NCI-H510A (cell line): ENCODE results near the gene HGF.
"Not testable (repeated sequence)": the region's sequence is repeated elsewhere in the genome, so short reads cannot be mapped to it uniquely, and the experiment has no call there.

Source experiments
- DNase-seq: peaks from one replicate; lab custom pipeline; 2025; lab: John Stamatoyannopoulos, UW

HGF gene

DNA sequence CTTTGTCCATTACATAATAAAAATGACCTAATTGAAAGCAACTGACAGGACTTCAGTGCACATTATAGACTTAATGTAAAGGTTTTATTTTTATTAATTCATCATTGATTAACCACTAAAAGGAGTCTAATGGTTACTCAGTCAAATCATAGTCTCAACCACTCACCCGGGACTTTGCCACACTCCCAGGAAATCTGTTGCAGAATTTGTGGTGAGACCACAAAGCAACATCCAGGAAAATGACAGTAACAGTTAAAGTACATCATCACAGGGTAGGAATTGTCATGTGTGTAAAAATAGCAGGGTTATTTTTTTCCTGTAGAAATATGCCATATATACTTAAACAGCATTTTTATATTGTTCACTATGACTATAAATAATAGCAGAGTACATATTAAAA, 6.3 kb upstream of the HGF start:
- DNase-seq, result no peak

- DNase-seq, result no peak
Measured at GRCh38 chr7:81775560-81775959, 5.7 kb upstream of the HGF start.

- DNase-seq, result no peak
Measured at GRCh38 chr7:81774551-81774950, 4.7 kb upstream of the HGF start.

GRCh38 chr7:81770728-81771223, 929 bp upstream of the HGF start:
- no peak for DNase-seq

DNA sequence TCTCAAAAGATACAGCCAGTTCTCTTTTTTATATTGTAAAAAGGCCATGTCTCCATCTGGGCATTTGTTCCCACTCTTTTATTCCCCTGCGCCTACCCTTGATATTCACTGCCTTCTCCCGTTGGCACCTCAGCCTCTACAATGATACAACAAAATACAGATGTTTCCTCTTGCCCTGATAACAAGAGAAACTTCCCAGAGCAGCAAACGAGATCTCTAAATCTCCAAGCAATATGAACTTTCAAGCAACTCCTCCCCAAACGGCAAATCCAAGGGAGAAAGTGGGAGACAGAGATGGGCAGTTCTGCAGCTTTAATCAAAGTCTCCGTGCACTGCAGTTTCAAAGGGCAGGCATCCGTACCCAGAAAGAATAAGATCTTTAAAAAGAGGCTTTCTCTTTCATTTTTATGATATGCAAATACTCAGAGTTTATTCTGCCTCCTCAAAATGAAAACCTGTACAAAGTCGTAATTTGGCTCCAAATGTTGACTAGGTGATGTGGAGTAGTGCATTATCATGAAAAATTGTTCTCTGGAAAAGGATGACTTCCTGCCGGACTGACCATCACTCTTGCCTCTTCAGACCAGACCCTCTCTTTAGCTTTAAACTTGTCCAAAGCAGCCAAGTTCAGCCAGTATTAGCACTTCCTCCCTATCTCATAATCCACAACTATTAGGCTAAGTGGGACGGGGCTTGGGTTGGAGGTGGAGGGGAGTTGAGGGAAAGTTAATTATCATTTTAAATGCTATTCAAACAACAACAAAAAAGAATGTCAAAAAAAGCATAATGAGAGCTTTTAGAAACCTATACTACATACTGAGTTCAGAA, 682 bp downstream of the HGF start:
- no peak for DNase-seq

- DNase-seq, result no peak
Measured at GRCh38 chr7:81767926-81768325, 1.9 kb downstream of the HGF start.

GRCh38 chr7:81761821-81762220, 8.0 kb downstream of the HGF start:
- DNase-seq, result no peak

DNA sequence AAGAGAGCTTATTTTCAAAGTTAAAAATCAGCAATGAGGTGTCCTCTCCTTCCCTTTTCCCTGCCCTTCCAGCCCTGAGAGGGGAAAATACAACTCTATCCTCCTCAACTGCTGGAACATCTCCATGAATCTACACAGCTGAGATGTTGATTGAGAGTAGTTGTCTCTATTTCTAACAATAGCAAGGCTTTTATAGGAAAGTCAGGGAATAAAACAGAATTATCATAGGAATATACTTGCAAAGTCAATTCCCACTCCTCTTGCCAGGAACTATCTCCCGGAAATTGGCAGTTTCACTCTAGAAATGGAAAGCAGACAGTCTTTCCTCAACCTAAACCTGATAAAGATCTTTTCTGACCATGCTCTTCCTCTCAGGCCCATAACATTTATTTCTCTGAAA, 8.8 kb downstream of the HGF start:
- DNase-seq, result no peak

DNA sequence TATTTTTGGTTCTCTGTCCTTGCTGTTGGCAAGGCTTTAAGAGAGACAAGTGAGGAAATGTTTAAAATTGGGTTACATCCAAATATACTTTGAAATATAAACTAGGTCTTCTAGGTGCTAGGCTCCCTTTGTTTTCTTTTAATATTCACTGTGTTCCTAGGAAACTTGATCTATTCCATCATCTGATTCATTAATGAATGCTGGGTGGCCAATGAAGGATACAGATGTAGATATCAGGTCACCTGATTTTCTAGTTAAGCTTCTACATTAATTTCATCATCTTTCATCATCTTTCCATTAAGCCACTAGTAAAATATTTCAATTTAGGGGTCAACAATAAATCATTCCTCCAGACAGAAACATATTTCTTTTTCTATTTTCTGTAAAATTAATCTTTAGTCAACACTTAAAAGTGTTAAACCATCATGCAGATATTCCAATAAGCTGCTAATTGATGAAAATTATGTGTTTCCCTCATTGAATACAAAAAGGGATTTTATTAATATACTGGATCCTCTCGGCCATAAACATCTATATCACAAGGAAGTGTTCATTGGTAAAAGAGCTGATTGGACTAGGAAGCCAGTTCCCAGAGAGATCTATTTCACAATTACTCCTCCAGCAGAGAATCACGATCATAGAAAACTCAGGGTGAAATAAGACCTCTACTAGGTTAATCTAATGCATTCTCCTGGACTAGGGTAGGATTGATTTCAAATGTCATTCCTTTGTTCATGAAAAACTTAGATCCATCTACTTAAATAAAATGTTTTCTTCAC, 14.7 kb downstream of the HGF start:
- DNase-seq, result no peak

- no peak for DNase-seq
Measured at GRCh38 chr7:81753392-81753791, 16.5 kb downstream of the HGF start.

- no peak for DNase-seq
Measured at GRCh38 chr7:81752318-81752714, 17.5 kb downstream of the HGF start.

GRCh38 chr7:81751619-81752317, 18.1 kb downstream of the HGF start:
- no peak for DNase-seq

- DNase-seq, result no peak
Measured at GRCh38 chr7:81745637-81746036, 24.2 kb downstream of the HGF start.

DNA sequence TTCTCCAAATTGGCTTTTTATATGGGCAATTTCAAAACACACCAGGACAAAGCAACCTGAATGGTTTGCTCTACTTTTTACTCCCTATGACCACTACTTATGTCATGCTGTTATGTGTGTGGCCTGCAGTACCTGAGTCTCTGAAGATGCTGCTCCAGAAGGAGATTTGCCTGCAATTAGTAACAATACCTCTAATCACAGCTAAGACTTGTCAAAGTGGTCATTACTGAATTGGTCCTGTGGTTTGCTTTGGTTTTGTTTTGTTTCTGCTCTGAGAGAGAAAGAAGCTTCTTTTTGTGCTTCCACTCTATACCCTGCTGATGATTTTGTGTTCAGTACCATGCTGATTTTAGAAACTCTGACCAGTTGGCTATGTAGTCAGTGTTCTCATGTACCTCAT, 25.5 kb downstream of the HGF start:
- no peak for DNase-seq

DNA sequence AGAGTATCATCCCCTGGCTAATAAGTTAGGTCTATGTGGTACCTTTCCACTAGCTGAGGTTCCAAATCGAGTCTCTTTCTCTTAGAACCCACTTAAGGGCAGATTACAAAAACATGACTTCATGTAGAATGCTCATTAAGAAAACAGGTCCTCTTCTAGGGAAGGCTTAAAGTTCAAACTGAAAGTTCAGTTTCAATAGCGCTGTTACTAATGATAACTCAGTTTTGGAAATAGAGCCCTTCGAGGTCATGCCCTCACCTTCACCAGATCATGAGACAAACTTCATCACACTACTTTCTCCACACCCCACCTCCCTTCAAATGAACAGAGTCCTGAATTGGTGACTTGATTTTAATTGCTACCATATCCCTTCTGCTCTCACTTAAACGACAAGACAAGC, 26.2 kb downstream of the HGF start:
- DNase-seq, result no peak

DNA sequence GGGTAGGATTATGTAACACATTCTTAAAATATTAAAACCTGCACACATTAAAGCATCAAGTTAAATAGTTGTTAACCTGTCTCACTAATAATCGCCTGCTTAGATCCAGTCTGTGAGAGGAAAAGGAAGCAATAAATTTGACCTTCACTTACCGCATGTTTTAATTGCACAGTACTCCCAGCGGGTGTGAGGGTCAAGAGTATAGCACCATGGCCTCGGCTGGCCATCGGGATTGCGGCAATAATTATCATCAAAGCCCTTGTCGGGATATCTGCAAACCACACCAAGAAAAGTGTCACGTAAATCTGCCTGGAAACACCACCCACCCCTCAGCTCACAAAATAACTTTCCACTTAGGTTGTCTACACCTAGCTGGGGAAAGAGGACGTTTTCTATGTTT, 26.6 kb downstream of the HGF start:
- DNase-seq, result no peak

GRCh38 chr7:81740403-81740802, 29.4 kb downstream of the HGF start:
- DNase-seq, result no peak

DNA sequence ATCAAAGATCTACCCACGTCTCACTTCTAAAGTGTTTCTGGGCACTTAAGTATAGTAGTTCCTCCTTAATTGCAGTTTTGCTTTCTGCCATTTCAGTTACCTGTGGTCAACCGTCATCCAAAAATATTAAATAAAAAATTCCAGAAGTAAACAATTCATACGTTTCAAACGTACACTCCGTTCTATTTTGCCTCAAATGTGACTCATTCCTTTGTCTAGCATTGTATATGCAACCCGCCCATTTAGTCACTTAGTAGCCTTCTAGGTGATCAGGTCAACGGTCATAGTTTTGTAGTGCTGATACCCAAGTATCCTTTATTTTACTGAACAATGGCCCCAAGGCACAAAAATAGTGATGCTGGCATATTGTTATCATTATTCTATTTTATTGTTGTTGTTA, 33.8 kb downstream of the HGF start:
- DNase-seq, result no peak

GRCh38 chr7:81725812-81726127, 44.1 kb downstream of the HGF start:
- DNase-seq, result no peak

- DNase-seq, result no peak
Measured at GRCh38 chr7:81725003-81725811, 44.6 kb downstream of the HGF start.

DNA sequence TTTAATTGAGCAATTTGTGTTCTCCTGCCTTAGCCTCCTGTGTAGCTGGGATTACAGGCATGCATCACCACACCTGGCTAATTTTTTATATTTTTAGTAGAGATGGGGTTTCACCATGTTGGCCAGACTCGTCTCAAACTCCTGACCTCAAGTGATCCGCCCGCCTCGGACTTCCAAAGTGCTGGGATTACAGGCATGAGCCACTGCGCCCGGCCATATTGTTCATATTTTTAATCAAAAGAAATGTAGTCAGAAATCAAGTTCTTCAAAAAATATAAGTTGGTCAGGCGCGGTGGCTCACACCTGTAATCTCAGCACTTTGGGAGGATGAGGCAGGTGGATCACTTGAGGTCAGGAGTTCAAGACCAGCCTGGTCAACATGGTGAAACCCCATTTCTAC, 47.6 kb downstream of the HGF start:
- DNase-seq, result not testable (repeated sequence)

DNA sequence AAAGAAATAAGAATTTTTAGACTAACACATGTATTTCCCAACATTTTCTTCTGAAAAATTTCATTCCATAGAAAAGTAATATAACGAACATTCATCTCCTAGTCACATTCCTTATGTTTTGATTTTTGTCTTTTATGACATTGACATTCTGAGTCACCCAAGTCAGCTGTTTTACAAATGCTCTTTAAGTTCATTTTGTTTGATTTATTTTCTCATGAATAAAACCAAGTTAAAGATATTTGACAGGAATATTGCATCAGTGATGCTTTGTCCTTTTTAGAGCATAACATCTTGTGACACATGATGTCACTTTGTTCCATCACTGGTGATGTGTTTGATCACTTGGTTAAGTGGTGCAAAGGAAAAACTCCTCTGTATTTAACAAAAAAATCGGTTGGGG, 48.4 kb downstream of the HGF start:
- no peak for DNase-seq
